Measurements from ENCODE around the gene CHN2.

Gene CHN2

DNA sequence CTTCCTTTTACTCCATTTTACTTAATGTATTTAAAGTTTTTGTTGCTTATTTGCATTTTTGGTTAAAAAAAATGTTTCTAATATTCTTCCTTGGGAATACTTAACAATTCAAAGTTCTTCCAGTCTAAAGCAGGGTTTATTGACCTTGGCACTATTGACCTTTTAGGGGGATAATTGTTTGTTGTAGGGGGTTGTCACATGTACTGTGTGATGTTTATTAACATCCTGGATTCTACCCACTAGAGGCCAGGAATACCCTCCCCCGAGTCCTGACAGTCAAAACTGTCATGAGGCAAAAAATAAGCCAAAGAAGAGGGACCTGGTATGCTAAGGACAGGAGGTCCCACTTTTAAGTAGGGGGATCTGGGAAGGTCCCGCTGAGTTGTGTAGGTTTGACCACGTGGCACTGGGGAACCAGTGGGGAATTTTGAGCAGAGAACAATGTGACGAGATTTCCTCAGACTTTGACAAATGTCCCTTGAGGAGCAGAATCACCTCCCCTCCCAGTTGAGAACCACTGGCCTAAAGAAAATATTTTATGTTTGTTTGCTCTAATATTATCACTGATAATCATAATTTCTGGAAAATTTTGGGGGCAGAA, 190.7 kb downstream of the CHN2 start:
- no peak for DNase-seq
- Histone ChIP-seq H3K4me3 (ENCODE audit: insufficient read depth, low read depth, low read length, poor library complexity, severe bottlenecking) (no peak overlapping the region), H3K27ac (ENCODE audit: insufficient read depth, low read length, poor library complexity, severe bottlenecking) (no peak overlapping the region), H3K27me3 (replicated peaks; ENCODE audit: control insufficient read depth, insufficient read depth, low read length, poor library complexity, severe bottlenecking) (no peaks in the 10 kb centered on the region), H3K4me1 (ENCODE audit: control insufficient read depth, insufficient read depth, low read length, poor library complexity, severe bottlenecking) (no peaks in the 10 kb centered on the region), H3K36me3 (ENCODE audit: control insufficient read depth, insufficient read depth, low read length) (no peaks in the 10 kb centered on the region), H3K9me3 (ENCODE audit: control insufficient read depth, low read length) (no peaks in the 10 kb centered on the region)

- H3K27ac ChIP-seq (ENCODE audit: insufficient read depth, low read length, poor library complexity, severe bottlenecking): no peak overlapping the region
These were observed 191.7 kb downstream of the CHN2 start for GRCh38 chr7:29386196-29386765.

GRCh38 chr7:29391262-29391661, 196.7 kb downstream of the CHN2 start:
- no peak overlapping the region for H3K27ac ChIP-seq (ENCODE audit: insufficient read depth, low read length, poor library complexity, severe bottlenecking)
- no peaks in the 10 kb centered on the region for H3K27me3 ChIP-seq (replicated peaks; ENCODE audit: control insufficient read depth, insufficient read depth, low read length, poor library complexity, severe bottlenecking)
- no peaks in the 10 kb centered on the region for H3K4me1 ChIP-seq (ENCODE audit: control insufficient read depth, insufficient read depth, low read length, poor library complexity, severe bottlenecking)
- no peaks in the 10 kb centered on the region for H3K9me3 ChIP-seq (ENCODE audit: control insufficient read depth, low read length)
- H3K4me3 ChIP-seq (ENCODE audit: insufficient read depth, low read depth, low read length, poor library complexity, severe bottlenecking): no peak overlapping the region
- DNase-seq: no peak
- H3K36me3 ChIP-seq (ENCODE audit: control insufficient read depth, insufficient read depth, low read length): no peaks in the 10 kb centered on the region

More at GRCh38 chr7:29386196-29386765, 191.7 kb downstream of the CHN2 start:
- H3K4me1 ChIP-seq (ENCODE audit: control insufficient read depth, insufficient read depth, low read length, poor library complexity, severe bottlenecking): no peaks in the 10 kb centered on the region
- no peak overlapping the region for H3K4me3 ChIP-seq (ENCODE audit: insufficient read depth, low read depth, low read length, poor library complexity, severe bottlenecking)
- no peaks in the 10 kb centered on the region for H3K36me3 ChIP-seq (ENCODE audit: control insufficient read depth, insufficient read depth, low read length)
- no peaks in the 10 kb centered on the region for H3K9me3 ChIP-seq (ENCODE audit: control insufficient read depth, low read length)
- DNase-seq: no peak
- no peaks in the 10 kb centered on the region for H3K27me3 ChIP-seq (replicated peaks; ENCODE audit: control insufficient read depth, insufficient read depth, low read length, poor library complexity, severe bottlenecking)

GRCh38 chr7:29394321-29394720, 199.7 kb downstream of the CHN2 start:
- no peak for DNase-seq
- H3K27ac ChIP-seq (ENCODE audit: insufficient read depth, low read length, poor library complexity, severe bottlenecking): no peak overlapping the region
- no peak overlapping the region for H3K4me3 ChIP-seq (ENCODE audit: insufficient read depth, low read depth, low read length, poor library complexity, severe bottlenecking)
- H3K27me3 ChIP-seq (replicated peaks; ENCODE audit: control insufficient read depth, insufficient read depth, low read length, poor library complexity, severe bottlenecking): no peaks in the 10 kb centered on the region
- no peaks in the 10 kb centered on the region for H3K36me3 ChIP-seq (ENCODE audit: control insufficient read depth, insufficient read depth, low read length)
- no peaks in the 10 kb centered on the region for H3K9me3 ChIP-seq (ENCODE audit: control insufficient read depth, low read length)
- no peaks in the 10 kb centered on the region for H3K4me1 ChIP-seq (ENCODE audit: control insufficient read depth, insufficient read depth, low read length, poor library complexity, severe bottlenecking)

- H3K36me3 ChIP-seq (ENCODE audit: control insufficient read depth, insufficient read depth, low read length): no peaks in the 10 kb centered on the region
- H3K9me3 ChIP-seq (ENCODE audit: control insufficient read depth, low read length): no peaks in the 10 kb centered on the region
- H3K4me1 ChIP-seq (ENCODE audit: control insufficient read depth, insufficient read depth, low read length, poor library complexity, severe bottlenecking): no peaks in the 10 kb centered on the region
- H3K27me3 ChIP-seq (replicated peaks; ENCODE audit: control insufficient read depth, insufficient read depth, low read length, poor library complexity, severe bottlenecking): no peaks in the 10 kb centered on the region
- H3K4me3 ChIP-seq (ENCODE audit: insufficient read depth, low read depth, low read length, poor library complexity, severe bottlenecking): no peak overlapping the region
- no peak for DNase-seq
- H3K27ac ChIP-seq (ENCODE audit: insufficient read depth, low read length, poor library complexity, severe bottlenecking): no peak overlapping the region
These were observed 202.0 kb downstream of the CHN2 start for GRCh38 chr7:29396563-29396962.

GRCh38 chr7:29397398-29397797, 202.8 kb downstream of the CHN2 start:
- no peaks in the 10 kb centered on the region for H3K36me3 ChIP-seq (ENCODE audit: control insufficient read depth, insufficient read depth, low read length)
- no peak for DNase-seq
- H3K27me3 ChIP-seq (replicated peaks; ENCODE audit: control insufficient read depth, insufficient read depth, low read length, poor library complexity, severe bottlenecking): no peaks in the 10 kb centered on the region
- H3K27ac ChIP-seq (ENCODE audit: insufficient read depth, low read length, poor library complexity, severe bottlenecking): no peak overlapping the region
- H3K9me3 ChIP-seq (ENCODE audit: control insufficient read depth, low read length): no peaks in the 10 kb centered on the region
- no peak overlapping the region for H3K4me3 ChIP-seq (ENCODE audit: insufficient read depth, low read depth, low read length, poor library complexity, severe bottlenecking)
- H3K4me1 ChIP-seq (ENCODE audit: control insufficient read depth, insufficient read depth, low read length, poor library complexity, severe bottlenecking): no peaks in the 10 kb centered on the region

- no peaks in the 10 kb centered on the region for H3K9me3 ChIP-seq (ENCODE audit: control insufficient read depth, low read length)
- no peak overlapping the region for H3K27ac ChIP-seq (ENCODE audit: insufficient read depth, low read length, poor library complexity, severe bottlenecking)
- H3K4me3 ChIP-seq (ENCODE audit: insufficient read depth, low read depth, low read length, poor library complexity, severe bottlenecking): no peak overlapping the region
- H3K4me1 ChIP-seq (ENCODE audit: control insufficient read depth, insufficient read depth, low read length, poor library complexity, severe bottlenecking): no peaks in the 10 kb centered on the region
- H3K36me3 ChIP-seq (ENCODE audit: control insufficient read depth, insufficient read depth, low read length): no peaks in the 10 kb centered on the region
- DNase-seq: no peak
- H3K27me3 ChIP-seq (replicated peaks; ENCODE audit: control insufficient read depth, insufficient read depth, low read length, poor library complexity, severe bottlenecking): no peaks in the 10 kb centered on the region
These were observed 203.4 kb downstream of the CHN2 start for GRCh38 chr7:29398011-29398410.

GRCh38 chr7:29400437-29400836, 205.9 kb downstream of the CHN2 start:
- no peaks in the 10 kb centered on the region for H3K36me3 ChIP-seq (ENCODE audit: control insufficient read depth, insufficient read depth, low read length)
- no peak for DNase-seq

DNA sequence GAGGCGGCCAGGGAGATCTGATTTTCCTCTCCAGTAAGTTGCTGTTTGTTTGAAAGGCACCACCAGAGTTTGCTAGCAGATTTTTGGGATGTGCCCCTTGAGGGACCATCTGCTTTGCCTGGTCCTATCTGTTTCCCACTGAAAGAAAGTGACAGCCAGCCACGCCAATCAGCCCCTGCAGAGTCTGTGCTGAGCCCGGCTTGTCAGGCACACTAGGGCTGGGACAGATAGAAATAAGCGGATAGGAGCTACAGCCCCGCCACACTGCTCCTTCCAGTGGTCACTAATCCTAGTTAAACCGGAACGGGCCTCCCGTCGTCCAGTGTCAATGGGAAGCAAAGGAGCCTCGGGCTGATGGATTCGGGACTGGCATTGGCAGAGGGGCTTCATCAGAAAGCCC, 207.2 kb downstream of the CHN2 start:
- Histone ChIP-seq H3K27ac (ENCODE audit: insufficient read depth, low read length, poor library complexity, severe bottlenecking) (no peak overlapping the region), H3K9me3 (ENCODE audit: control insufficient read depth, low read length) (no peaks in the 10 kb centered on the region), H3K4me1 (ENCODE audit: control insufficient read depth, insufficient read depth, low read length, poor library complexity, severe bottlenecking) (no peaks in the 10 kb centered on the region), H3K4me3 (ENCODE audit: insufficient read depth, low read depth, low read length, poor library complexity, severe bottlenecking) (no peak overlapping the region), H3K27me3 (replicated peaks; ENCODE audit: control insufficient read depth, insufficient read depth, low read length, poor library complexity, severe bottlenecking) (no peaks in the 10 kb centered on the region), H3K36me3 (ENCODE audit: control insufficient read depth, insufficient read depth, low read length) (no peaks in the 10 kb centered on the region)
- DNase-seq: no peak

More at GRCh38 chr7:29400437-29400836, 205.9 kb downstream of the CHN2 start:
- Histone ChIP-seq H3K4me1 (ENCODE audit: control insufficient read depth, insufficient read depth, low read length, poor library complexity, severe bottlenecking) (no peaks in the 10 kb centered on the region), H3K4me3 (ENCODE audit: insufficient read depth, low read depth, low read length, poor library complexity, severe bottlenecking) (no peak overlapping the region), H3K27ac (ENCODE audit: insufficient read depth, low read length, poor library complexity, severe bottlenecking) (no peak overlapping the region), H3K9me3 (ENCODE audit: control insufficient read depth, low read length) (no peaks in the 10 kb centered on the region), H3K27me3 (replicated peaks; ENCODE audit: control insufficient read depth, insufficient read depth, low read length, poor library complexity, severe bottlenecking) (no peaks in the 10 kb centered on the region)

DNA sequence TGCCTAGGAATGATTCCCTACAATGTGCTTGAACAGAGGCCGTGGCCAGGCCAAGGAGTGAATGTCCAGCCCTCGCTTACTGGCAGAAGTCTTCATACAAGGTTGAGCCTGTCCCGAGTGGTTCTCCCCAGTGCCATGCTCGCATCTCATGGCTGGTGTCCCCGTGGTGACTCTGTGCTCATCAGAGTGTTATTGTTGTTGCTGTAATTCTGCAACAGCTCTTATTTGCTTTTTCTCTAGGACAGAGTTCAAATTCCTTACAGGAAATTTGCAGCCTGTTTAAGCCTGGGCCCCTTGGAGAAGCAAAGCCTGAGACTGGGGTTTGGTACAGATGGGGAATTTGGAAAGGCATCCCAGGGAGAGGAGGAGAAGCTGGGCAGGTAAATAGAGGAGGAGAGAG, 211.3 kb downstream of the CHN2 start:
- no peaks in the 10 kb centered on the region for H3K9me3 ChIP-seq (ENCODE audit: control insufficient read depth, low read length)
- no peak for DNase-seq

More for the DNA sequence above, 211.3 kb downstream of the CHN2 start:
- H3K36me3 ChIP-seq (ENCODE audit: control insufficient read depth, insufficient read depth, low read length): no peaks in the 10 kb centered on the region
- no peaks in the 10 kb centered on the region for H3K27me3 ChIP-seq (replicated peaks; ENCODE audit: control insufficient read depth, insufficient read depth, low read length, poor library complexity, severe bottlenecking)
- no peak overlapping the region for H3K27ac ChIP-seq (ENCODE audit: insufficient read depth, low read length, poor library complexity, severe bottlenecking)
- no peak overlapping the region for H3K4me3 ChIP-seq (ENCODE audit: insufficient read depth, low read depth, low read length, poor library complexity, severe bottlenecking)
- no peaks in the 10 kb centered on the region for H3K4me1 ChIP-seq (ENCODE audit: control insufficient read depth, insufficient read depth, low read length, poor library complexity, severe bottlenecking)

Measured in effector memory CD4-positive, alpha-beta T cell (primary cell).